Ovary (tissue), 9 donors: ENCODE measurements around the gene OSBPL3. TPM values are rescaled to one million over a fixed set of nuclear protein-coding genes. Genes with fewer than 3 reads are reported as not detected.

Experiments
- DNase-seq, 5 donors: peaks; one replicate each; pipeline ENCODE4 v3.0.0-alpha.2; 2019 to 2020
- H3K27ac ChIP-seq, 2 donors: fragments of 200-600 bp; one replicate each; pipeline versions ENCODE4 v1.5.1 to v1.8.0; 2019 to 2022
- H3K27me3 ChIP-seq: fragments of 200-600 bp; one replicate; pipeline ENCODE4 v1.8.0; 2022
- H3K36me3 ChIP-seq: fragments of 200-600 bp; sonication (generic); one replicate; pipeline ENCODE4 v1.5.1; 2019
- H3K4me1 ChIP-seq: one replicate; pipeline ENCODE4 v1.8.1; 2013; ENCODE audit warnings: mild to moderate bottlenecking, moderate library complexity; ENCODE audit not compliant: insufficient read depth
- H3K4me3 ChIP-seq: fragments of 200-600 bp; sonication (generic); one replicate; pipeline ENCODE4 v1.5.1; 2017
- H3K9me3 ChIP-seq, 2 donors: fragments of 200-600 bp in 1 of 2; sonication (generic) in 1 of 2; one replicate each; pipeline versions ENCODE4 v1.5.1 to v1.8.1; 2013 to 2019; ENCODE audit warnings: mild to moderate bottlenecking in 1 of 2, moderate library complexity in 1 of 2
- CTCF ChIP-seq, 3 donors: fragments of 450-650 bp in 2 of 3; fragments of 200-600 bp in 1 of 3; IDR thresholded peaks; one replicate each; pipeline versions ENCODE4 v1.5.1 to v1.8.0; 2016 to 2022; ENCODE audit warnings: antibody characterized with exemption in 3 of 3, mild to moderate bottlenecking in 1 of 3
- EP300 ChIP-seq: sonication (generic); formaldehyde crosslinking; IDR thresholded peaks from one replicate; pipeline ENCODE4 v1.6.1; 2017; ENCODE audit warnings: antibody characterized with exemption
- POLR2A ChIP-seq: fragments of 450-650 bp; IDR thresholded peaks from one replicate; pipeline ENCODE4 v1.6.1; 2017; ENCODE audit warnings: antibody characterized with exemption, mild to moderate bottlenecking, moderate library complexity
- WGBS, 3 donors: extraction: QIAGEN DNeasy Blood & Tissue Kit in 1 of 3; methylation state at CpG; one replicate each; pipeline versions ENCODE4 v1.1.5 to v1.1.7; 2013 to 2017; 5-methylcytosine and 5-hydroxymethylcytosine counted together
- intact Hi-C, 4 donors: fragments of 100-400 bp; cut with DNase I; formaldehyde crosslinking; loops; one replicate each; pipeline versions ENCODE4 v1.11.0 to v1.15.1; 2022 to 2023
- polyA plus RNA-seq, 2 donors: library from polyadenylated mRNA; stranded (reverse); fragments of 200-250 nt in 1 of 2; fragments of 350-450 nt in 1 of 2; fragmentation: Illumina TruSeq in 1 of 2; extraction: RNeasy Lipid Tissue Mini Kit (QIAGEN cat#74804) in 1 of 2; gene quantifications; one replicate each; pipeline ENCODE4 v1.2.3, GENCODE V29; 2013 to 2014
- total RNA-seq, 7 donors: library from RNA; depleted of rRNA in 2 of 7; stranded (reverse); fragments of >200 nt in 2 of 7; fragmentation: NEBNext Ultra II Directional in 3 of 7; extraction: Animal tissue kit (Norgen Biotek cat#: 25700) in 3 of 7; gene quantifications; one replicate each; pipeline versions ENCODE4 v1.1.0 to v1.2.4, GENCODE V29; 2016 to 2023
- donor health status: DM: no; HTN: no; CAD: no; lungs with moderate emphysema.
- donor health status: DM: no; HTN: no; CAD: no.
- donor health status: Bipolar disorder and iron deficiency.
- donor health status: DM: yes; HTN: yes; CAD: no.
- donor health status: DM: no; HTN: no; CAD: no.
- donor health status: DM: yes; HTN: yes; CAD: no.

OSBPL3 gene
- total and polyA plus RNA-seq, 9 donors, result 6.0 to 29.1 (median 13.1) TPM

DNA sequence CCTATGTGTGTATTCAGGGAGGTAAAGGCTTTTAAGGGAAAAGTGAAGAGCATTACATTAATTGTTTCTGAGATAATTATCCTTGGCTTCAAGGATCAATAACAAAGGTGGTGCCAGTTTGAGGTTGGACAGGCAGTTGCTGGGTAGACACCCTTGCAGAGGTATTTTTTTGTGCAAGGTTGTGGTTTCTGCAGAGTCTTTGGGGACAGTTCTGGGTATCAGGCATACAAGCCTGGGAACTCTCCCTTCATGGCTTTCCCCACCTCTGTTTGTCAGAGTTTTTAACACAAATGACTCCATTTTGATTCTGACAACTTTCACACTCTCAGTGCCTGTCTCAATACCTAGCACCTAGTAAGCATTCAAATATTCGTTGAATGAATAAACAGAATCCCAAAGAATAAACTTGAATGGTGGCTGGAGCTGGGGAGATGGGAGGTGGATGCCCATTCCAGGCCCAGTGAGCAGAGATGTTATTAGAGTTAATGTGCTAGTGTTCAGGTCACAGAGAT lies 7.4 kb upstream of the OSBPL3 start:
- no peak overlapping the region for H3K4me3 ChIP-seq
- H3K9me3 ChIP-seq, result no peaks in the 10 kb centered on the region
- no peak for DNase-seq
- H3K4me1 ChIP-seq, result no peaks in the 10 kb centered on the region
- H3K27me3 ChIP-seq, result no peaks in the 10 kb centered on the region
- 82 to 95% (median 91%) methylated on average over 1 of the region's 1 CpG for WGBS, 3 donors
- TF ChIP-seq EP300 (no peak), CTCF (IDR thresholded peaks at IDR 0.05) (no peak), POLR2A (no peak)
- H3K36me3 ChIP-seq, result no peaks in the 10 kb centered on the region
- intact Hi-C loops, result loop anchor here in 1 of 4 donors (10.0 kb wide), 1 partner anchor 67 kb away; no protein-coding TSS in a partner anchor
- H3K27ac ChIP-seq, result no peak overlapping the region

GRCh38 chr7:24982917-24983316 lies 2.9 kb upstream of the OSBPL3 start:
- Histone ChIP-seq H3K4me1 (peaks cover 3% of the 10 kb centered on the region), H3K4me3 (no peak overlapping the region), H3K27me3 (no peaks in the 10 kb centered on the region), H3K36me3 (no peaks in the 10 kb centered on the region), H3K9me3 (no peaks in the 10 kb centered on the region), H3K27ac (no peak overlapping the region)
- intact Hi-C loops, result loop anchor here in 2 of 4 donors (5.0 to 10.0 kb wide), 2 partner anchors 72 to 161 kb away; no protein-coding TSS in a partner anchor
- WGBS, 3 donors, result 90 to 98% (median 90%) methylated on average over 2 of the region's 2 CpGs
- DNase-seq, result no peak
- no peak for TF ChIP-seq POLR2A
- TF ChIP-seq CTCF (IDR thresholded peaks at IDR 0.05), result no peak
- TF ChIP-seq EP300, result no peak

DNA sequence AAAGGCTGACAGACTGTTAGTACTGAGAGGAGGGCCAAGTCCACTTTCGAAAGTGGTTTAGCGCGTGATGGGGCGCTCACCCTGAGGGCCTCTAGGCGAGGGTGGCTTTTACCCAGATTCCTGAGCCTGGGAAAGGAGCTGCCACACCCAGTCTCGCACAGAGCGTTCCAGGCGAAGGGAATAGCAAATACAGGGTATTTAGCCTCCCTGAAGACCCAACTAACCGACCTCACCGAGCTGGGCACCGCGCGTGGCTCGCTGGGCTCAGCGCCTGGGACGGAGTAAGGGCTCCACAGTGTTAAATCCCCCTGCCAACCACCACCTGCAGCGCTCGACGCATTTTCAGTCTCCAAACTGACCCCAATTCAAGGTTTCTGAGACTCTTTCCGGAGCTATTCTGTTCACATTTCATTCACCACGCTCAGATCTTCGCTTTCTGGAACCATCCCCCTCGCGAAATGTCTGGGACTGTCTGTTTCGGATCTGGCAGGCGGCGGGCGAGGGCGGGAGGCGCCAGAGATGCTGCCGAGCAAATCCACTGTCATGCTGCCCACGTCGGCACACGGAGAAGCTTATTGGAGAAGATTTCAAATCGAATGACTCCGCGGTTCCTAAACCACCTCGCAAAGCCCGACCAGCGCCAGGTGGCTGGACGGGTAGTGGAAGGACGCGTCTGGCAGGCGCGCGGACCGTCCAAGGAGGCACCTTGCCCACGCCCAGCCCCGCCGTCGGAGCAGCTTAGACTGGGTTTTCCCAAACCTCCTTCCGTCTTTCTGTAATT lies 1.4 kb upstream of the OSBPL3 start:
- Histone ChIP-seq H3K4me1 (peaks cover 3% of the 10 kb centered on the region), H3K4me3 (peak overlapping the region; percentile 78), H3K36me3 (no peaks in the 10 kb centered on the region), H3K9me3 (no peaks in the 10 kb centered on the region), H3K27ac (peak overlapping the region; percentile 60 to 86), H3K27me3 (no peaks in the 10 kb centered on the region)
- DNase-seq, result peak; percentile 31 to 59 (median 53)
- TF ChIP-seq CTCF (IDR thresholded peaks at IDR 0.05), result no peak
- TF ChIP-seq POLR2A, result no peak
- TF ChIP-seq EP300, result no peak
- intact Hi-C loops, result loop anchor here in 3 of 4 donors (2.0 to 10.0 kb wide), 3 partner anchors 73 to 161 kb away; no protein-coding TSS in a partner anchor
- WGBS, 3 donors, result 1 to 2% (median 1%) methylated on average over 52 of the region's 52 CpGs

GRCh38 chr7:24980534-24981170 lies 674 bp upstream of the OSBPL3 start:
- TF ChIP-seq POLR2A (no peak), EP300 (no peak), CTCF (IDR thresholded peaks at IDR 0.05) (no peak)
- no peaks in the 10 kb centered on the region for H3K27me3 ChIP-seq
- intact Hi-C loops, result loop anchor here in 3 of 4 donors (2.0 to 10.0 kb wide), 3 partner anchors 74 to 160 kb away; no protein-coding TSS in a partner anchor
- no peaks in the 10 kb centered on the region for H3K9me3 ChIP-seq
- H3K27ac ChIP-seq, result peak overlapping the region; percentile 60 to 86
- H3K4me3 ChIP-seq, result peak overlapping the region; percentile 78
- WGBS, 3 donors, result 2 to 5% (median 3%) methylated on average over 26 of the region's 26 CpGs
- peaks cover 3% of the 10 kb centered on the region for H3K4me1 ChIP-seq
- H3K36me3 ChIP-seq, result no peaks in the 10 kb centered on the region
- DNase-seq, result peak in 3 of 5 donors; percentile 15 to 38 (median 38)
